GM11168 (cell line): ENCODE data around the gene BCAS4.

Experiments
- in situ Hi-C: fragments of 300-500 bp; cut with MboI; formaldehyde crosslinking; loops from one replicate; pipeline ENCODE4 v1.12.0; 2022; ENCODE audit warnings: low sequenced_read_pairs; ENCODE audit not compliant: unreplicated experiment

Gene BCAS4

GRCh38 chr20:50817776-50818172 lies 22.9 kb downstream of the BCAS4 start:
- in situ Hi-C loops: loop anchor here (10.0 kb wide), 1 partner anchor 117 kb away; the partner anchor contains the start of gene ADNP

- in situ Hi-C loops: loop anchor here (10.0 kb wide), 1 partner anchor 115 kb away; the partner anchor contains the start of gene ADNP
Observed at GRCh38 chr20:50819349-50819748, 24.5 kb downstream of the BCAS4 start.

GRCh38 chr20:50820515-50821256 lies 25.8 kb downstream of the BCAS4 start:
- in situ Hi-C loops: no loop called here

- in situ Hi-C loops: no loop called here
Observed at GRCh38 chr20:50821257-50821921, 26.5 kb downstream of the BCAS4 start.

- in situ Hi-C loops: no loop called here
Observed at GRCh38 chr20:50821994-50822393, 27.1 kb downstream of the BCAS4 start.

- in situ Hi-C loops: no loop called here
Observed at GRCh38 chr20:50823319-50823718, 28.5 kb downstream of the BCAS4 start.

- in situ Hi-C loops: no loop called here
Observed at GRCh38 chr20:50824137-50824536, 29.3 kb downstream of the BCAS4 start.

- in situ Hi-C loops: no loop called here
Observed at GRCh38 chr20:50826121-50826520, 31.3 kb downstream of the BCAS4 start.

GRCh38 chr20:50828363-50829136 lies 33.7 kb downstream of the BCAS4 start:
- in situ Hi-C loops: no loop called here

- in situ Hi-C loops: no loop called here
Observed at GRCh38 chr20:50831622-50832021, 36.8 kb downstream of the BCAS4 start.

- in situ Hi-C loops: no loop called here
Observed at GRCh38 chr20:50834599-50835005, 39.7 kb downstream of the BCAS4 start.

- in situ Hi-C loops: no loop called here
Observed at GRCh38 chr20:50837532-50838321, 42.9 kb downstream of the BCAS4 start.

GRCh38 chr20:50838322-50838625 lies 43.4 kb downstream of the BCAS4 start:
- in situ Hi-C loops: no loop called here

GRCh38 chr20:50838707-50839385 lies 44.0 kb downstream of the BCAS4 start:
- in situ Hi-C loops: no loop called here

GRCh38 chr20:50842821-50843220 lies 48.0 kb downstream of the BCAS4 start:
- in situ Hi-C loops: no loop called here

- in situ Hi-C loops: no loop called here
Observed at GRCh38 chr20:50843331-50844276, 48.7 kb downstream of the BCAS4 start.

- in situ Hi-C loops: no loop called here
Observed at GRCh38 chr20:50844430-50845100, 49.7 kb downstream of the BCAS4 start.

GRCh38 chr20:50845566-50846215 lies 50.8 kb downstream of the BCAS4 start:
- in situ Hi-C loops: no loop called here
